ENCODE measurements around the gene ZNFX1. TPM values are rescaled to one million over a fixed set of nuclear protein-coding genes. Genes with fewer than 3 reads are reported as not detected.

The ZNFX1 gene
- total and polyA plus RNA-seq, 2 donors from 2014 or later, result 8.0 to 44.0 TPM

GRCh38 chr20:49323622-49324238 lies 45.9 kb upstream of the ZNFX1 start:
- TF ChIP-seq, protein P1, sequence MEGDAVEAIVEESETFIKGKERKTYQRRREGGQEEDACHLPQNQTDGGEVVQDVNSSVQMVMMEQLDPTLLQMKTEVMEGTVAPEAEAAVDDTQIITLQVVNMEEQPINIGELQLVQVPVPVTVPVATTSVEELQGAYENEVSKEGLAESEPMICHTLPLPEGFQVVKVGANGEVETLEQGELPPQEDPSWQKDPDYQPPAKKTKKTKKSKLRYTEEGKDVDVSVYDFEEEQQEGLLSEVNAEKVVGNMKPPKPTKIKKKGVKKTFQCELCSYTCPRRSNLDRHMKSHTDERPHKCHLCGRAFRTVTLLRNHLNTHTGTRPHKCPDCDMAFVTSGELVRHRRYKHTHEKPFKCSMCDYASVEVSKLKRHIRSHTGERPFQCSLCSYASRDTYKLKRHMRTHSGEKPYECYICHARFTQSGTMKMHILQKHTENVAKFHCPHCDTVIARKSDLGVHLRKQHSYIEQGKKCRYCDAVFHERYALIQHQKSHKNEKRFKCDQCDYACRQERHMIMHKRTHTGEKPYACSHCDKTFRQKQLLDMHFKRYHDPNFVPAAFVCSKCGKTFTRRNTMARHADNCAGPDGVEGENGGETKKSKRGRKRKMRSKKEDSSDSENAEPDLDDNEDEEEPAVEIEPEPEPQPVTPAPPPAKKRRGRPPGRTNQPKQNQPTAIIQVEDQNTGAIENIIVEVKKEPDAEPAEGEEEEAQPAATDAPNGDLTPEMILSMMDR (IDR thresholded peaks at IDR 0.05; ENCODE audit: borderline replicate concordance, extremely low read depth, insufficient read depth), result peak; percentile 18
- Histone ChIP-seq H3K9ac (ENCODE audit: low read length in 3 of 3) (no peak overlapping the region), H3K36me3 (ENCODE audit: control insufficient read depth in 2 of 3, insufficient read depth in 3 of 3, low read length in 3 of 3) (no peaks in the 10 kb centered on the region), H3K27ac (ENCODE audit: low read depth in 2 of 2, low read length in 2 of 2) (no peak overlapping the region), H3K4me1 (ENCODE audit: control insufficient read depth in 2 of 3, insufficient read depth in 2 of 3, low read depth in 1 of 3, low read length in 3 of 3) (peaks cover 0 to 1% (median 0%) of the 10 kb centered on the region in 3 donors), H3K4me3 (ENCODE audit: low read length in 3 of 3) (no peak overlapping the region), H3K9me3 (ENCODE audit: control insufficient read depth in 2 of 3, insufficient read depth in 1 of 3, low read length in 3 of 3) (no peaks in the 10 kb centered on the region), H3K27me3 (ENCODE audit: control insufficient read depth, insufficient read depth, low read length) (peaks cover 4% of the 10 kb centered on the region)
- no peak for FAIRE-seq
- intact Hi-C loops (cut with DNase I), result no loop called here
- peak in 3 of 5 donors; percentile 25 to 73 (median 58) for DNase-seq

- Histone ChIP-seq H3K9ac (ENCODE audit: low read length in 3 of 3) (no peak overlapping the region), H3K27ac (ENCODE audit: low read depth in 2 of 2, low read length in 2 of 2) (no peak overlapping the region), H3K27me3 (ENCODE audit: control insufficient read depth, insufficient read depth, low read length) (peaks cover 14% of the 10 kb centered on the region), H3K36me3 (ENCODE audit: control insufficient read depth in 2 of 3, insufficient read depth in 3 of 3, low read length in 3 of 3) (no peaks in the 10 kb centered on the region), H3K9me3 (ENCODE audit: control insufficient read depth in 2 of 3, insufficient read depth in 1 of 3, low read length in 3 of 3) (no peaks in the 10 kb centered on the region), H3K4me3 (ENCODE audit: low read length in 3 of 3) (no peak overlapping the region), H3K4me1 (ENCODE audit: control insufficient read depth in 2 of 3, insufficient read depth in 2 of 3, low read depth in 1 of 3, low read length in 3 of 3) (peaks cover 0 to 5% (median 0%) of the 10 kb centered on the region in 3 donors)
- peak in 3 of 5 donors; percentile 27 to 71 (median 51) for DNase-seq
- intact Hi-C loops (cut with DNase I), result no loop called here
- TF ChIP-seq, protein P1 (IDR thresholded peaks at IDR 0.05; ENCODE audit: borderline replicate concordance, extremely low read depth, insufficient read depth), result no peak
- no peak for FAIRE-seq
These were observed 42.6 kb upstream of the ZNFX1 start for GRCh38 chr20:49320460-49320859.

DNA sequence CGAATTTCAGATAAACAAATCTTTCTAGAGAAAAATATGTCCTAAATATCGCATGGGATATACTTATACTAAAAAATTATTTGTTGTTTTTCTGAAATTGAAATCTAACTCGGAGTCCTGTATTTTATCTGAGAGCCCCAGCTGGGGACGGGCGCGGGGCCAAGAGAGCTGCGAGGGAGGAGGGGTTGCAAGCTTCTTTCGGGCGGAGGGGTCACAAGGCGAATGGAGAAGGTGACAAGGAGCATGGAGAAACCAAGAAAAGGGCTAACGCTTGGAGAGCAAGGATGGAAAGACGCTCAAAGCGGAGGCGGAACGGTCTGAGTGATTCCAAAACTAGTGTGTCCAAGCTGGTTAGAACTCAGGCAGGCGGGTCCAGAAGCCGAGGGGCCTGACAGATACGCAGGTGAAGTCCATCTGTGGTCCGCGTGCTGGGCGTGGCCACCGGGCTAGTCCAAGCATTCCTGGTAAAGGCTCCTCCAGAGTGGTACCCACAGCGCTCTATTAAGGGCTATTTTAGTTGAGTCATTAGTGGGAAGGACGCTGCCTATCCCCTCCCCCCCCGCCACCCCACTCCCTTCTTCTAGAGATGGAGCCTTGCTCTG lies 41.5 kb upstream of the ZNFX1 start:
- Histone ChIP-seq H3K9me3 (ENCODE audit: control insufficient read depth in 2 of 3, insufficient read depth in 1 of 3, low read length in 3 of 3) (no peaks in the 10 kb centered on the region), H3K27ac (ENCODE audit: low read depth in 2 of 2, low read length in 2 of 2) (no peak overlapping the region), H3K27me3 (ENCODE audit: control insufficient read depth, insufficient read depth, low read length) (peaks cover 14% of the 10 kb centered on the region), H3K36me3 (ENCODE audit: control insufficient read depth in 2 of 3, insufficient read depth in 3 of 3, low read length in 3 of 3) (no peaks in the 10 kb centered on the region), H3K4me1 (ENCODE audit: control insufficient read depth in 2 of 3, insufficient read depth in 2 of 3, low read depth in 1 of 3, low read length in 3 of 3) (peaks cover 0 to 5% (median 0%) of the 10 kb centered on the region in 3 donors), H3K4me3 (ENCODE audit: low read length in 3 of 3) (no peak overlapping the region), H3K9ac (ENCODE audit: low read length in 3 of 3) (no peak overlapping the region)
- intact Hi-C loops (cut with DNase I), result no loop called here
- FAIRE-seq (no peak), DNase-seq (peak in 1 of 5 donors; percentile 34)
- TF ChIP-seq, protein P1 (IDR thresholded peaks at IDR 0.05; ENCODE audit: borderline replicate concordance, extremely low read depth, insufficient read depth), result no peak
